ENCODE results near the gene WDFY2. TPM values are rescaled to one million over a fixed set of nuclear protein-coding genes. Genes with fewer than 3 reads are reported as not detected.

WDFY2 gene
- total RNA-seq, 1 experiment from 2014 or later = 45.5 TPM

DNA sequence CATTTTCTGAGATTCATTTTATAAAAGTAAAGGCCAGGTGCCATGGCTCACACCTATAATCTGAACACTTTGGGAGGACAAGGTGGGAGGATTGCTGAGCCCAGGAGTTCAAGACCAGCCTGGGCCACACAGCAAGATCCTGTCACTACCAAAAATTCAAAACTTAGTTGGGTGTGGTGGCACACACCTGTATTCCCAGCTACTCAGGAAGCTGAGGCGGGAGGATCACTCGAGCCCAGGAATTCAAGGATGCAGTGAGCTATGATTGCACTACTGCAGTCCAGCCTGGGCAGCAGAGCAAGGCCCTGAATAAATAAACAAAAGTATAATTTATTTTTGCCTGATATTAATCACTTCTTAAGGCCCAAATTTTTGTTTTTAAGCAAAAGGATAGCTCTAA lies 179.2 kb downstream of the WDFY2 start:
- Histone ChIP-seq H3K9me3 (ENCODE audit: low read depth, low read length, poor library complexity, severe bottlenecking) (no peaks in the 10 kb centered on the region), H3K27me3 (replicated peaks; ENCODE audit: insufficient read depth, low read depth, low read length, poor library complexity) (no peaks in the 10 kb centered on the region), H3K4me3 (ENCODE audit: low read depth, low read length, poor library complexity, severe bottlenecking) (no peak overlapping the region), H3K36me3 (ENCODE audit: insufficient read depth, low read length, poor library complexity, severe bottlenecking) (peaks cover 53% of the 10 kb centered on the region), H3K4me1 (ENCODE audit: insufficient read depth, low read length, poor library complexity, severe bottlenecking) (peaks cover 3% of the 10 kb centered on the region), H3K27ac (ENCODE audit: low read depth, low read length, poor library complexity, severe bottlenecking) (no peak overlapping the region)
- POLR2A ChIA-PET (ENCODE audit: low non-redundant PET) = no interaction called here
- intact Hi-C loops (cut with micrococcal nuclease; ENCODE audit: unreplicated experiment) = no loop called here
- CTCF ChIA-PET = no interaction called here
- no peak for TF ChIP-seq EZH2 (IDR thresholded peaks at IDR 0.05; ENCODE audit: borderline replicate concordance, low read depth, low read length, poor library complexity, severe bottlenecking)
- TF ChIP-seq, protein P1, sequence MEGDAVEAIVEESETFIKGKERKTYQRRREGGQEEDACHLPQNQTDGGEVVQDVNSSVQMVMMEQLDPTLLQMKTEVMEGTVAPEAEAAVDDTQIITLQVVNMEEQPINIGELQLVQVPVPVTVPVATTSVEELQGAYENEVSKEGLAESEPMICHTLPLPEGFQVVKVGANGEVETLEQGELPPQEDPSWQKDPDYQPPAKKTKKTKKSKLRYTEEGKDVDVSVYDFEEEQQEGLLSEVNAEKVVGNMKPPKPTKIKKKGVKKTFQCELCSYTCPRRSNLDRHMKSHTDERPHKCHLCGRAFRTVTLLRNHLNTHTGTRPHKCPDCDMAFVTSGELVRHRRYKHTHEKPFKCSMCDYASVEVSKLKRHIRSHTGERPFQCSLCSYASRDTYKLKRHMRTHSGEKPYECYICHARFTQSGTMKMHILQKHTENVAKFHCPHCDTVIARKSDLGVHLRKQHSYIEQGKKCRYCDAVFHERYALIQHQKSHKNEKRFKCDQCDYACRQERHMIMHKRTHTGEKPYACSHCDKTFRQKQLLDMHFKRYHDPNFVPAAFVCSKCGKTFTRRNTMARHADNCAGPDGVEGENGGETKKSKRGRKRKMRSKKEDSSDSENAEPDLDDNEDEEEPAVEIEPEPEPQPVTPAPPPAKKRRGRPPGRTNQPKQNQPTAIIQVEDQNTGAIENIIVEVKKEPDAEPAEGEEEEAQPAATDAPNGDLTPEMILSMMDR (conservative IDR thresholded peaks at IDR 0.05; ENCODE audit: low read depth, low read length) = no peak
- BruUV-seq (replicated peaks) = no TSS peak
- DNase-seq (ENCODE audit: low spot score) = no peak

DNA sequence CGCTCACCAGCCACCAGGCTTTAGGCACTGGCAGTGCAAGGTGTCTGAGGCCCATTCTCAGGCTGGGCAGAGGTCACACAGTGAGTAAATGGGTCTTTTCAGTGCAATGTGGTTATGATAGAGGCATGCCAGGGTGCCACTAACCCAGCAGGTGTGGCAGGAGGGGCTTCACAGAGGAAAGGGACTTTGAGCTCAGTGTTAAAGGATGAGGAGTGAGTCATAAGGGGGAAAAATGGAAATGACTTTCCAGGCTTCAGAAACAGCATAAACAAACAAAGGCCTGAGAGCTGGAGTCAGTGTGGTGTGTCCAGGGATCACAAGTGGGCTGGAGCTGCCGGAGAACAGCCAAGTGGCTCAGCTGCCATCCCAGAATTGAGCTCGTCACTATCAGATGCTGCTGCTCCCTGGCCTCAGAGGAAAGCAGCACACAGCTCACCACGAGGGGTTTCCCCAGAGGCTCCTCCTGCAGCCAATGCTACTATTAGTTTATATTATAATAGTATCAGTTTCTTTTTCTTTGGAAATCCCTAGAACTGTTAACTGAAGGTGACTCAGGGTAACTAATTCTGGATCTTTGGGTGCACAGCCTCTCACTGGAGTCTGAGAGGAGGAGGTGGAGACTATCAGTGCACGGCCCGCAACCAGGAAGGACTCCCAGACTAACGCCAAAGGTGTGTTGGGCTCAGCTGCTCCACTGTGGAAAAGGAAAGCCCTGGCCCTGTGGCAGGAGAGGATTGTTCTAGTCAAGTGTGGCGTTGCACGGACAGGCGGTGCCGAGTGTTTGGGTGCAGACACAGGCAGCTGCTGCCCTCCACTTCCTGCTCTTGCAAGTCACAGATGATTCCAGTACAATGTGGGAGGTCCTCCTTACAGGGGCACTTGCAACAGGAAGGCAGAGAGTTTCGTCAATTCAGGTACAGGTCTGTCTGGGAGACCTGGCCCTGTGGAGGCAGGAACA lies 180.2 kb downstream of the WDFY2 start:
- intact Hi-C loops (cut with micrococcal nuclease; ENCODE audit: unreplicated experiment) = no loop called here
- BruUV-seq (replicated peaks) = no TSS peak
- Histone ChIP-seq H3K27me3 (replicated peaks; ENCODE audit: insufficient read depth, low read depth, low read length, poor library complexity) (no peaks in the 10 kb centered on the region), H3K4me3 (ENCODE audit: low read depth, low read length, poor library complexity, severe bottlenecking) (no peak overlapping the region), H3K9me3 (ENCODE audit: low read depth, low read length, poor library complexity, severe bottlenecking) (no peaks in the 10 kb centered on the region), H3K36me3 (ENCODE audit: insufficient read depth, low read length, poor library complexity, severe bottlenecking) (peaks cover 46% of the 10 kb centered on the region), H3K4me1 (ENCODE audit: insufficient read depth, low read length, poor library complexity, severe bottlenecking) (peaks cover 3% of the 10 kb centered on the region), H3K27ac (ENCODE audit: low read depth, low read length, poor library complexity, severe bottlenecking) (no peak overlapping the region)
- POLR2A ChIA-PET (ENCODE audit: low non-redundant PET) = no interaction called here
- DNase-seq (ENCODE audit: low spot score) = no peak
- CTCF ChIA-PET = no interaction called here
- TF ChIP-seq, protein P1 (conservative IDR thresholded peaks at IDR 0.05; ENCODE audit: low read depth, low read length) = no peak
- TF ChIP-seq EZH2 (IDR thresholded peaks at IDR 0.05; ENCODE audit: borderline replicate concordance, low read depth, low read length, poor library complexity, severe bottlenecking) = no peak

DNA sequence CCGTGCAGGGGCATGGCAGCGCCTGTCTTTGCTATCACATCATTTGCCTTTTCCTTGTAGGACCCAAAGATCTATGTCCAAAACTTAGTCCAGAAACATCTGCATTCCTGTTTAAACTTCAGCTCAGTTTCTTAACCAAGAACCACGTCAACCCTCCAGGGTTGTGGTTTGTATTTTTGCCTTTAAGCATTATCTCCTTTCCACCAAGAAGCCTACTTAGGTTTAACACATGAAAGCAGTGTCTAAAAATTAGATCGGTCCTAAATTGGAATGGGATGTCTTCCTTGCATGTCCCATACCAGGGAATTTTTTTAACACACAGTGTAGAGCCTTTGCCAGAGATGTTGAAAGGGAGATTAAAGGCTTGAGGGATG lies 180.9 kb downstream of the WDFY2 start:
- Histone ChIP-seq H3K4me3 (ENCODE audit: low read depth, low read length, poor library complexity, severe bottlenecking) (no peak overlapping the region), H3K9me3 (ENCODE audit: low read depth, low read length, poor library complexity, severe bottlenecking) (no peaks in the 10 kb centered on the region), H3K27ac (ENCODE audit: low read depth, low read length, poor library complexity, severe bottlenecking) (no peak overlapping the region), H3K4me1 (ENCODE audit: insufficient read depth, low read length, poor library complexity, severe bottlenecking) (peaks cover 3% of the 10 kb centered on the region), H3K36me3 (ENCODE audit: insufficient read depth, low read length, poor library complexity, severe bottlenecking) (peaks cover 39% of the 10 kb centered on the region), H3K27me3 (replicated peaks; ENCODE audit: insufficient read depth, low read depth, low read length, poor library complexity) (no peaks in the 10 kb centered on the region)
- ChIA-PET POLR2A (ENCODE audit: low non-redundant PET) (no interaction called here), CTCF (no interaction called here)
- no peak for DNase-seq (ENCODE audit: low spot score)
- TF ChIP-seq EZH2 (IDR thresholded peaks at IDR 0.05; ENCODE audit: borderline replicate concordance, low read depth, low read length, poor library complexity, severe bottlenecking) = no peak
- TF ChIP-seq, protein P1 (conservative IDR thresholded peaks at IDR 0.05; ENCODE audit: low read depth, low read length) = no peak
- intact Hi-C loops (cut with micrococcal nuclease; ENCODE audit: unreplicated experiment) = no loop called here
- no TSS peak for BruUV-seq (replicated peaks)
